ENCODE results near the gene ARV1. TPM values are rescaled to one million over a fixed set of nuclear protein-coding genes. Genes with fewer than 3 reads are reported as not detected.

ARV1 gene
- total and polyA plus RNA-seq, 4 donors = 13.8 to 60.3 (median 17.2) TPM

DNA sequence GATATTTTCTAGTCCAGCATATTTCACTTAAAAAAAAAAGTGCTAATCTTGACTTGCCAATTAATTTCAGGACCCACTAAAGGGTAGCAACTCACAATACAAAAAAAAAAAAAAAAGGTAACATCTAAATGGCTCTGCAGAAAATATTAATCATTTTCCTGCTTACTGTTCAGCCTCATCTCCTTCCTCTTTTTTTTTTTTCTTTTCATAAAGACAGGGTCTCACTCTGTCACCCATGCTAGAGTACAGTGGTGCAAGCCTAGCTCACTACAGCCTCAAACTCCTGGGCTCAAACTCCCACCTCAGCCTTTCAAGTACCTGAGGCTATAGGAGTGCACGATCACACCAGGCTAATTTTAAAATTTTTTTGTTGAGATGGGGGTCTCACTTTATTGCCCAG lies 30.6 kb upstream of the ARV1 start:
- H3K9ac ChIP-seq (ENCODE audit: insufficient read depth in 1 of 2, low read length in 2 of 2) = no peak overlapping the region
- no peak overlapping the region for H3K27ac ChIP-seq (ENCODE audit: low read depth in 1 of 2, low read length in 1 of 2)
- no peak for DNase-seq
- no peak for ATAC-seq (ENCODE audit: insufficient read depth, low FRiP score)
- H3K4me3 ChIP-seq = no peak overlapping the region
- no peaks in the 10 kb centered on the region for H3K9me3 ChIP-seq (ENCODE audit: control insufficient read depth in 4 of 4, insufficient read depth in 3 of 4, low read length in 3 of 4)
- H3K27me3 ChIP-seq (ENCODE audit: control insufficient read depth in 3 of 3, insufficient read depth in 3 of 3, low read length in 2 of 3) = no peaks in the 10 kb centered on the region
- H3K4me1 ChIP-seq (ENCODE audit: control insufficient read depth in 5 of 5, insufficient read depth in 5 of 5, low read length in 5 of 5) = no peaks in the 10 kb centered on the region
- TF ChIP-seq, protein P1, sequence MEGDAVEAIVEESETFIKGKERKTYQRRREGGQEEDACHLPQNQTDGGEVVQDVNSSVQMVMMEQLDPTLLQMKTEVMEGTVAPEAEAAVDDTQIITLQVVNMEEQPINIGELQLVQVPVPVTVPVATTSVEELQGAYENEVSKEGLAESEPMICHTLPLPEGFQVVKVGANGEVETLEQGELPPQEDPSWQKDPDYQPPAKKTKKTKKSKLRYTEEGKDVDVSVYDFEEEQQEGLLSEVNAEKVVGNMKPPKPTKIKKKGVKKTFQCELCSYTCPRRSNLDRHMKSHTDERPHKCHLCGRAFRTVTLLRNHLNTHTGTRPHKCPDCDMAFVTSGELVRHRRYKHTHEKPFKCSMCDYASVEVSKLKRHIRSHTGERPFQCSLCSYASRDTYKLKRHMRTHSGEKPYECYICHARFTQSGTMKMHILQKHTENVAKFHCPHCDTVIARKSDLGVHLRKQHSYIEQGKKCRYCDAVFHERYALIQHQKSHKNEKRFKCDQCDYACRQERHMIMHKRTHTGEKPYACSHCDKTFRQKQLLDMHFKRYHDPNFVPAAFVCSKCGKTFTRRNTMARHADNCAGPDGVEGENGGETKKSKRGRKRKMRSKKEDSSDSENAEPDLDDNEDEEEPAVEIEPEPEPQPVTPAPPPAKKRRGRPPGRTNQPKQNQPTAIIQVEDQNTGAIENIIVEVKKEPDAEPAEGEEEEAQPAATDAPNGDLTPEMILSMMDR (IDR thresholded peaks at IDR 0.05; ENCODE audit: control extremely low read depth, extremely low read depth) = no peak
- WGBS, 2 donors = 81 to 85% methylated on average over 1 of the region's 1 CpG
- H3K36me3 ChIP-seq (ENCODE audit: control insufficient read depth in 4 of 4, insufficient read depth in 4 of 4, low read length in 4 of 4) = peaks cover 0 to 3% (median 0%) of the 10 kb centered on the region in 4 donors

DNA sequence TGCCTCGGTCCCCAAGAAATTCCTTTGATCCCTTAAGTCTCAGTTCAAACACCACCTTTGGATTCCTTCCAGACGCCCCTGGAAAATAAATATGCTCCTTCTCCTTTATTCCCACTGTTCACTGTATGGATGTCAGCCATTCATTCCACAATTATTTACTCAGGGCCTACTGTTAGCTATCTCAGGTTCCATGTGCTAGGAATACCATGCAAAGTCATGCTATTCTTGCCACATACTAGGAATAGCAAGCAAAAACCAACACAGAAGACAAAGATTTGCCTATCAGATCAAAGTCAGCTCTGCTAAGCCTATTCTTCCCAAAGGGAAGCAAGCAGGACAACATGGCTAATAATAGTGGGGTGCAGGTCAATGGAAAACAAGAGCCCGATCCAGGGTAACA lies 30.0 kb upstream of the ARV1 start:
- Histone ChIP-seq H3K4me3 (no peak overlapping the region), H3K9me3 (ENCODE audit: control insufficient read depth in 4 of 4, insufficient read depth in 3 of 4, low read length in 3 of 4) (no peaks in the 10 kb centered on the region), H3K27ac (ENCODE audit: low read depth in 1 of 2, low read length in 1 of 2) (no peak overlapping the region), H3K9ac (ENCODE audit: insufficient read depth in 1 of 2, low read length in 2 of 2) (no peak overlapping the region), H3K4me1 (ENCODE audit: control insufficient read depth in 5 of 5, insufficient read depth in 5 of 5, low read length in 5 of 5) (no peaks in the 10 kb centered on the region), H3K27me3 (ENCODE audit: control insufficient read depth in 3 of 3, insufficient read depth in 3 of 3, low read length in 2 of 3) (no peaks in the 10 kb centered on the region), H3K36me3 (ENCODE audit: control insufficient read depth in 4 of 4, insufficient read depth in 4 of 4, low read length in 4 of 4) (peaks cover 0 to 5% (median 0%) of the 10 kb centered on the region in 4 donors)
- ATAC-seq (ENCODE audit: insufficient read depth, low FRiP score) = no peak
- WGBS, 2 donors = 92 to 95% methylated on average over 3 of the region's 3 CpGs
- no peak for DNase-seq
- TF ChIP-seq, protein P1 (IDR thresholded peaks at IDR 0.05; ENCODE audit: control extremely low read depth, extremely low read depth) = no peak

DNA sequence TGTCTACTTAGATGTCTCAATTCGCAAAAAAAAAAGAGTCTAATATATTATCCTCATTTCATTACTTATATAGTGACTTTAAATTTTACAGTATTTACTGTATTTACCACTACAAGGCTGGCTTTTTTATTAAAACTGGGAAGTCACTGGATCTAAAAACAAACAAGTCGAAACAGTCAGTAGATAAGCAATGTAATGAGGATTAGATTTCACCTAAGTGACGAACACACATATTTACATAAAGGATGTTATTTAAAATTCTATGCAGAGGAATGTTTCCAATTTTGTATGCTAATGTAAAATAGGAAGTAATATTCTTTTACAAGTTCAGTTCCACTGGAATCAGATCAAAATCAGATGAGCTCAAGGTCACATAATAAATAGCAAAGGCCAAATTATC lies 28.5 kb upstream of the ARV1 start:
- 46 to 69% methylated on average over 3 of the region's 3 CpGs for WGBS, 2 donors

More for the DNA sequence above, 28.5 kb upstream of the ARV1 start:
- no peaks in the 10 kb centered on the region for H3K9me3 ChIP-seq (ENCODE audit: control insufficient read depth in 4 of 4, insufficient read depth in 3 of 4, low read length in 3 of 4)
- peaks cover 0 to 2% (median 0%) of the 10 kb centered on the region in 4 donors for H3K36me3 ChIP-seq (ENCODE audit: control insufficient read depth in 4 of 4, insufficient read depth in 4 of 4, low read length in 4 of 4)
- ATAC-seq (ENCODE audit: insufficient read depth, low FRiP score) (no peak), DNase-seq (no peak)
- H3K4me1 ChIP-seq (ENCODE audit: control insufficient read depth in 5 of 5, insufficient read depth in 5 of 5, low read length in 5 of 5) = no peaks in the 10 kb centered on the region
- H3K4me3 ChIP-seq = no peak overlapping the region
- H3K27me3 ChIP-seq (ENCODE audit: control insufficient read depth in 3 of 3, insufficient read depth in 3 of 3, low read length in 2 of 3) = no peaks in the 10 kb centered on the region
- H3K27ac ChIP-seq (ENCODE audit: low read depth in 1 of 2, low read length in 1 of 2) = no peak overlapping the region
- TF ChIP-seq, protein P1 (IDR thresholded peaks at IDR 0.05; ENCODE audit: control extremely low read depth, extremely low read depth) = no peak
- H3K9ac ChIP-seq (ENCODE audit: insufficient read depth in 1 of 2, low read length in 2 of 2) = no peak overlapping the region

Measured in lung (tissue), 12 donors.